ENCODE data around the gene POLR2J3. TPM values are rescaled to one million over a fixed set of nuclear protein-coding genes. Genes with fewer than 3 reads are reported as not detected.
"Not testable (repeated sequence)": the region's sequence is repeated elsewhere in the genome, so short reads cannot be mapped to it uniquely, and the experiment has no call there.

POLR2J3 gene
- total and polyA plus RNA-seq, 2 of the 8 experiments (the other 6 are each of a cell fraction or from before 2014, with no cell fraction given), result 18.7 to 24.6 TPM

- 92% methylated on average over 5 of the region's 13 CpGs; no CpG with 5 or more reads in 1 of the 2 experiments for WGBS, 2 experiments (ENCODE audit: extremely low coverage in 1 of 2, insufficient coverage in 1 of 2, insufficient read length in 1 of 2, insufficient replicate concordance in 2 of 2, low coverage in 1 of 2, low lambda C conversion rate in 2 of 2, missing lambda C conversion rate in 1 of 2)
- H2BK120ac ChIP-seq (replicated peaks; ENCODE audit: low read depth, low read length); H3K56ac ChIP-seq (replicated peaks; ENCODE audit: insufficient read length, low read depth, low read length); H3K36me3 ChIP-seq (ENCODE audit: control insufficient read depth in 2 of 4, insufficient read depth in 4 of 4, low read length in 3 of 4); H3K4ac ChIP-seq (replicated peaks; ENCODE audit: insufficient read length, low read depth, low read length); H2AK5ac ChIP-seq (ENCODE audit: low read depth, low read length); H3K14ac ChIP-seq (ENCODE audit: insufficient read length); FAIRE-seq; H3K79me1 ChIP-seq (ENCODE audit: low read depth, low read length); H3K9me3 ChIP-seq (ENCODE audit: insufficient read depth in 2 of 2, low read depth in 1 of 2, low read length in 1 of 2); H4K91ac ChIP-seq (replicated peaks; ENCODE audit: insufficient read length, low read length); H3K18ac ChIP-seq (ENCODE audit: extremely low read depth, low read length); CTCF ChIA-PET (ENCODE audit: partially characterized antibody); H3K4me3 ChIP-seq (ENCODE audit: extremely low read depth in 1 of 4, insufficient read depth in 2 of 4, low read depth in 3 of 4, low read length in 4 of 4); H3K79me2 ChIP-seq (ENCODE audit: control insufficient read depth in 1 of 2, insufficient read depth in 2 of 2, low read length in 2 of 2); H3K23me2 ChIP-seq (ENCODE audit: low read depth, low read length); H4K8ac ChIP-seq (ENCODE audit: extremely low read depth, insufficient read depth, low read length); POLR2A ChIA-PET (ENCODE audit: partially characterized antibody); H2BK15ac ChIP-seq (ENCODE audit: low read length); H4K20me1 ChIP-seq (replicated peaks in 1 of 2; ENCODE audit: control insufficient read depth in 1 of 2, insufficient read depth in 2 of 2, low read length in 2 of 2); H2AFZ ChIP-seq (ENCODE audit: low read length); H3K9ac ChIP-seq (replicated peaks in 1 of 4; ENCODE audit: extremely low read depth in 1 of 4, low read depth in 3 of 4, low read length in 3 of 4); H3K27me3 ChIP-seq (replicated peaks in 1 of 4; ENCODE audit: control insufficient read depth in 3 of 4, extremely low read depth in 1 of 4, insufficient read depth in 3 of 4, low read length in 3 of 4); H2BK20ac ChIP-seq (ENCODE audit: low read length); H2BK12ac ChIP-seq (ENCODE audit: low read depth, low read length); H3K27ac ChIP-seq (ENCODE audit: low read depth, low read length); H2BK5ac ChIP-seq (ENCODE audit: low read depth, low read length); H3K4me1 ChIP-seq (replicated peaks in 1 of 4; ENCODE audit: control insufficient read depth in 3 of 4, insufficient read depth in 4 of 4, low read length in 3 of 4); H3K23ac ChIP-seq (ENCODE audit: insufficient read length); H4K5ac ChIP-seq (ENCODE audit: insufficient read length, low read depth, low read length); H3K4me2 ChIP-seq (ENCODE audit: insufficient read depth in 1 of 2, low read depth in 2 of 2, low read length in 2 of 2): not testable (repeated sequence)
- DNase-seq (ENCODE audit: low read depth in 1 of 2, low spot score in 2 of 2), result peak in 1 of 2 experiments; percentile 54
These were observed 44.3 kb downstream of the POLR2J3 start for GRCh38 chr7:102527822-102528793.
